GM21717 (cell line): ENCODE data around the gene PIK3R2.

ENCODE experiments used
- ATAC-seq: cut with Tn5 transposase; IDR thresholded peaks from one replicate; pipeline ENCODE4 v1.9.1; 2021; ENCODE audit warnings: mild to moderate bottlenecking, moderate library complexity; ENCODE audit not compliant: unreplicated experiment

The PIK3R2 gene

DNA sequence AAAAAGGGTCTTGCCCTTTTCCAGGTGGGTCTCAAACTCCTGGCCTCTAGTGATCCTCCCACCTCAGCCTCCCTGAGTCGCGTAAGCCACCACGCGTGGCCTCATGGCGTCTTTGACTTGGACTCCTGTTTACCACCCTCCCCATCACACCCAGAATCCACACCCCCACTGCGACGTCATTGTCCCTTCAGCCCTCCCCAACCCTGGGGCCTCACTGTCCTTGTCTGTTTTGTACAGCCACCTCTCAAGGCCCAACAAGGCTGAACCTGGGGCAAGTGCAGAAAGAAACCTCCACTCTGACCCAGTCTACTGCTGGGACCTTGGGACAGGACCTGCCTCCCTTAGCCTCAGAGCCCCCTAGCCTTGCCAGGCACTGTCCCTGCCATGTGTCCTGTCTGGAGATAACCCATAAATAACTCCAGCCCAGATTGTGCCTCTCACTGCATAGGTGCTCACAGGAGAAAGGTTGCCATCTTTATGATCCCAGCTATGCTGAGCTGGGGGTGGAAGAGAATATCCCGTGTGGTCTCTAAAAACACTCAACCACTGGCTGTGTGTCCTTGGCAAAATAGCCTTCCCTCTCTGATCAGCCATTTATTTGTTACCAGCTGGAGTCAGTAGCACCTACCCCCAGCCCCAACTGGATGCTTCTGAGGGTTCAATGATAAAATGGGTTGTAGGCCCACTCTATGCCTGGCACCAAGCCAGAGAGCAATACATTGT is 18.8 kb downstream of the PIK3R2 start:
- no peak for ATAC-seq

DNA sequence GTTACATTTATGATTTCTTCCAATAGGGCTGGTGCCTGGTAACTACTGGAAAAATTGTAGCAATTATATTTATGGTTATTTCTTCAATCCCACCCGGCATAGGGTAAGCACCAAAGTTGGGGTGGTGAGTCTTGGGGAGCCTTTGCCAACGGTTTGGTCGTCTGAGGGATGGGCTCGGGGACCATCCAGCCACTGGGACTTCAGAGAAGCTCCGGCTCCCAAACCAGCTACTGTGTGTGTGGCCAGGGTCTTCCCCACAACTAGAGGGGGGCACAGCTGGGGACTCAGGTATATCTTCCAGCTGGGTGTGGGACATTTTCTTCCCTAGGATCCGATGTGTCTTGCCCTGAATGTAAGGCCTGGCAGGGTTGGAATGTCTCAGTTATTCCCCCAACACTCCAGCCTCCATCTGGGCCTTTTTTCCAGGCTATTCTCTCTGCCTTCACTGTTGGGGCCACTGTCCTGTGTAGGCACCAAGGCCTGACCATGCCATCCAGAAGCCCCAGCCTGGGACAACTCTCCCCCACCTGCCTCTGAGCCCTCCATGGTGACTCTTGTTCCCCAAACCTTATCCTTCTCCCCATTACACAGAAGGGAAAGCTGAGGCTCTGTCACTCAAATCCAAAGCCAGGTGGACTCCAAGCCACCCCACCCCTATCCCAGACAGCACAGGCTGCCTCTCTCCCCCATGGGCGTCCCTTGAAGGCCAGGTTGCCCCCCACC is 19.5 kb downstream of the PIK3R2 start:
- ATAC-seq = no peak

DNA sequence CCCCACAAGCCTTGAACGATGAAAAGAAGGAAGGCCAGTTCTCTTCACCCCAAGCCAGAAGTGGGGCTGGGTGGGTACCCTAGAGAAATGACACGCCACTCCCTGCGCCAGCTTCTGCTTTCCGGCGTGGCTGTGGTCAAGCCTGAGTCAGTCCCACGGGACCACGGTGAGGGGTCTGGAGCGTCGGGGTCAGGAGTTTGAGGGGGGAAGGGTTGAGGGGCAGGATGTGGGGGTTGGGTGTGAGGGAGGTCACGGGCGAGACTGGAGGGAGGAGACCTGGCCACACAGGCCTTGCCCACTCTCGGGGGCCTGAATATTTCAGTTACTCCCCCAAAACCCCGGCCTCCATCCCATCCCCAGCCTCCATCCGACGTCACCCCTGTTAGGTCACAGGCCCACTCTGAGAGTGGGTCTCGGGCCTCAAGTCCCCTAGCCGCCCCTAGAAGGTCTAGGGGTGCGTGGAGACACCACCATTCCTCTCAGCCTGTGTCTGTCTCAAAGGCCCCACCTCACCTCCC is 20.1 kb downstream of the PIK3R2 start:
- ATAC-seq = peak; percentile 21

- ATAC-seq = peak; percentile 44
Measured at GRCh38 chr19:18173572-18174288, 20.8 kb downstream of the PIK3R2 start, which contains the start of gene IFI30. Gene IFI30 (plus strand): TSS chr19:18173813. CDS start chr19:18173842, 29 bp downstream.

GRCh38 chr19:18174983-18175382 is 22.0 kb downstream of the PIK3R2 start:
- no peak for ATAC-seq

GRCh38 chr19:18176367-18177310 is 23.7 kb downstream of the PIK3R2 start:
- ATAC-seq = no peak

DNA sequence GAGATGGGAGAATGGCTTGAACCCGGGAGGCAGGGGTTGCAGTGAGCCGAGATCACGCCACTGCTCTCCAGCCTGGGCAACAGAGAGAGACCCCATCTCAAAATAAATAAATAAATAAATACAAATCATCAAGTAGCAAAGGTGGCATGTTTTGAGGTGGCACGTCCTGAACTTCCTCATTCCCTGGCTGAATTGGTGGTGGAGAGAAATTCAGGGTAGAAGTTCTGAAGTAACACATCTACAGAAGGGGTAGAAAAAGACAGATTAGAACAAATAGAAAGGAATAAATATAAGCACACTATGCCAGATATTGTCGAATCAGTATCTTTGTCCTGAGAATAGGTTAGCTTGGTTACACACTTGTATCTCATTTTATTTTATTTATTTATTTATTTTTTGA is 27.0 kb downstream of the PIK3R2 start:
- no peak for ATAC-seq

GRCh38 chr19:18183529-18183928 is 30.6 kb downstream of the PIK3R2 start:
- no peak for ATAC-seq

- no peak for ATAC-seq
Measured at GRCh38 chr19:18185538-18185937, 32.6 kb downstream of the PIK3R2 start.

DNA sequence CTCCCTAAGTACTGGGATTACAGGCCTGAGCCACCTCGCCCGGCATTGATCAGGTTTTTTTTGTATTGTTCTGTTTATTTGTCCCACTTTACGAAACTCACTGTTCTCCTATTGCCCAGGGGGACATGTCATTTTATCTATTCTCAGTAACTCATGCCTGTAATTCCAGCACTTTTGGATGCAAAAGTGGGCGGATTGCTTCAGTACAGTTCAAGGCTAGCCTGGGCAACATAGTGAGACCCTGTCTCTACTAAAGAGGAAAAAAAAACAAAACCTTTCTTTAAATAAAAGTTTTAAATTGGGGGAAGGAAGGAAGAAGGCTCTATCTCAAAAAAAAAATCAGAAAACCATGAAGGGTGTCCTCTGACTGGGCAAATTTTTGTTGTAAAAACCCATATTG is 37.3 kb downstream of the PIK3R2 start:
- no peak for ATAC-seq

DNA sequence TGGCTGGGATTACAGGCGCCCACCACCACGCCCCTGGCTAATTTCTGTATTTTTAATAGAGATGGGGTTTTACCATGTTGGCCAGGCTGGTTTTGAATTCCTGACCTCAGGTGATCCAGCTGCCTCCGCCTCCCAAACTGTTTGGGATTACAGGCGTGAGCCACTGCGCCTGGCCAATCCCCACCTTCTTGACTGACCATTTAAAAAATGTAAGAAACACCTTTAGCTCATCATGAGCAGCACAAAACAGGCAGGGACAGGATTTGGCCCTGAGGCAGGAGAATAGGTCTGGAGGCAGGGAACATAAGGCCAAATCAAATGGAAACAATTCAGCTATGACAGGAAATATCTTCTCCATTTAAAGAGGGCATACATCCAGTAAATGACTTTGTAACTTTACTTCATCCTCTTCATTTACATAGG is 38.7 kb downstream of the PIK3R2 start:
- no peak for ATAC-seq

DNA sequence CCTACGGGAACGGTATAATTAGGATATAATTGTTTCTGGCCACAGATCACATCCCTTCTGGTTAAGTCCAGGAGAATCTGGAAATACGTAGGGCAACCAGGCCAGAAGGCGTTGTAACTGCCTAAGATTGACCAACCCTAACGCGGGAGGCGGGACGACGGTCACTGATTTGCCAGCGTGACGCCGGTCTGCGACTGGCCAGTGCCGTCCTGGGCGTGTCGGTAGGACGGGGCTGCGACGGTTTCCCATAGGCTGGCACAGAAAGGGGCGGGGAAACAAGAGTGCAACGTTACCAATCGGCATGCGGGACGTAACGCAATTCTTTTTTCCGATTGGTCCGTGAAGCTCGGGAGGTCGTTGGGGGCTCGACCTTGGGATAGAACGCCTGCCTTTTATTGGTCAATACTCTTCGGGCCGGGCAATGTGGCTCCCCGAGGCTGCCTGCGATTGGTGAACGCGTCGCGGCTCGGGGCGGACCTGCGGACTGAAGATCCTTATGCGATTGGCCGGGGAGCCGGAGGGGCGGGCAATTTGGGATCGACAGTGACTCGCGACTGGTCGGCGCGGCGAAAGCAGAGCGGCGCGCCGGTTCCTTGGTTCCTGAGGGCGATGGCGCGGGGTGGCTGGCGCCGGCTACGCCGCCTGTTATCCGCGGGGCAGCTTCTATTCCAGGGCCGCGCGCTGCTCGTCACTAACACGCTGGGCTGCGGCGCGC is 39.9 kb downstream of the PIK3R2 start, which contains the start of gene MPV17L2:
MPV17L2 (plus strand) TSS at position 546 of the 715 bp plus-strand sequence; CDS start at position 610, 64 bp downstream.
- ATAC-seq = peak; percentile 69

GRCh38 chr19:18193388-18194180 is 40.6 kb downstream of the PIK3R2 start:
- peak; percentile 1 for ATAC-seq

- no peak for ATAC-seq
Measured at GRCh38 chr19:18194181-18194530, 41.2 kb downstream of the PIK3R2 start.

DNA sequence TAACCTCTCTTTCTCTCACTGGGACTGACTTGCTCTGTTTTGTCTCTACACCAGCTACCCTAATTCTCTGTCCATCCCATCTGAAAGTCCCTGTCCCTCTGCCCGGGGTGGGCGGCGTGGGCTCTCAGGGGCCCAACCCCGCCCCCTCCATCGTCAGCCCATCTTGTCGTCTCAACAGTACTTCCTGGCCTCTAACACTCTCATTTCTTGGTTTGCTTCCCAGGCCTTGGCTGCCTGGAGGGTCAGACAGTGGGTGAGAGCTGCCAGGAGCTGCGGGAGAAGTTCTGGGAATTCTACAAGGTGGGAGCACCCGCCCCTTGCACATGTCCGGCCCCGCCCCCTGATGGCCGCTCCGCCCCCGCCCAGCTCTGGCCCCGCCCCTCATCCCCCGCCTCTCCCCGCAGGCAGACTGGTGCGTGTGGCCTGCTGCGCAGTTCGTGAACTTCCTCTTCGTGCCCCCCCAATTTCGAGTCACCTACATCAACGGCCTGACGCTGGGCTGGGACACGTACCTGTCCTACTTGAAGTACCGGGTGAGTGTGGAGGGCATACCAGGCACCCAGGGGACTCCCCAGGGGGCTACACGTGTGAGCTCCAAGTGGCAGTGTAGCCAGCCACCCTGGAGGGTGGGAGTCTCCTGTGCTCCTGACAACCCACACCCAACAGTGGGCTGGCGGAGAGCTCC is 41.7 kb downstream of the PIK3R2 start:
- no peak for ATAC-seq

DNA sequence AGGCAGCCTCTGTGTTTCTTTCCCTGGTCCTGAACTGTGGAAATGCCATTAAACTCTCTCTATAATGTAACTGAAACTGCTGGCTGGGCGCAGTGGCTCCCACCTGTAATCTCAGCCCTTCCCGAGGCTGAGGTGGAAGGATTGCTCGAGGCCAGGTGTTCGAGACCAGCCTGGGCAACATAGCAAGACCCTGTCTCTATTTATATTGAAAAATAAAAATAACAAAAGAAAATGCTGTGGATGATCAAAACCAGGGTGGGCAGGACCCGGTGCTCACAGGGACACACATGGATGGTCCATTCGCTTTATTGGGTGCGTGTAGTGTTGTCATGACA is 43.5 kb downstream of the PIK3R2 start:
- no peak for ATAC-seq

- ATAC-seq = no peak
Measured at GRCh38 chr19:18197306-18197705, 44.3 kb downstream of the PIK3R2 start.

DNA sequence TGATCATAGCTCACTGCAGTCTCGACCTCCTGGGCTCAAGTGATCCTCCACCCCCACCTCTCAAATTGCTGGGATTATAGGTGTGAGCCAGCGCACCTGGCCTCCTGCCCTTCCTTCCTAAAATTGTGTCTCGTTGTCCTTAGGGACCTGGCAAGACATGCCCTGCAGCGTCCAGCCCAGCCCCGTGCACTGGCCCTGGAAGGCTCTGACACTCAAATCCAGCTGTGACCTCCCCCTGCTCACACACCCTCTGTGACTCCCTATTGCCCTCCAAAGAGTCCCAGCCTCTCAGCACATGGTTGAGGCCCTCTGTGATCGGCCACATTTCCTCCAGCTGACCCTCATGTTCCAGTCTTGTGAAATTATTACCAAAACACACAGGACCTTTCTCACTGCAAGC is 45.0 kb downstream of the PIK3R2 start:
- ATAC-seq = no peak
